Keratinocyte (primary cell): ENCODE measurements around the gene SPOCK1. TPM values are rescaled to one million over a fixed set of nuclear protein-coding genes. Genes with fewer than 3 reads are reported as not detected.

Source experiments
- DNase-seq: peaks from one replicate; pipeline ENCODE4 v3.0.0-alpha.2; 2011; ENCODE audit warnings: low read depth, missing footprints, low spot score
- FAIRE-seq: peaks from 2 replicates; lab custom pipeline; 2011; peaks lifted over from hg19 to GRCh38; lab: Jason Lieb, UNC
- H2AFZ ChIP-seq: 2 replicates; pipeline ENCODE4 v1.6.0; 2012; ENCODE audit warnings: low read length, control low read depth, inconsistent platforms; ENCODE audit not compliant: control insufficient read depth
- H3K27ac ChIP-seq: 2 replicates; pipeline ENCODE4 v1.5.1; 2011; ENCODE audit warnings: low read length; ENCODE audit not compliant: control insufficient read depth, insufficient read depth
- H3K27me3 ChIP-seq: 3 replicates; pipeline ENCODE4 v1.6.0; 2011; ENCODE audit warnings: low read length; ENCODE audit not compliant: control insufficient read depth, insufficient read depth; ENCODE audit errors: extremely low read depth
- H3K36me3 ChIP-seq, 2 experiments: 2 replicates in 1 of 2; 3 replicates in 1 of 2; pipeline ENCODE4 v1.5.1; 2011; ENCODE audit warnings: low read length in 2 of 2, mild to moderate bottlenecking in 1 of 2; ENCODE audit not compliant: control insufficient read depth in 2 of 2, insufficient read depth in 2 of 2; ENCODE audit errors: extremely low read depth in 1 of 2
- H3K4me1 ChIP-seq: 3 replicates; pipeline ENCODE4 v1.5.1; 2011; ENCODE audit warnings: low read length; ENCODE audit not compliant: control insufficient read depth, insufficient read depth; ENCODE audit errors: extremely low read depth
- H3K4me2 ChIP-seq: 3 replicates; pipeline ENCODE4 v1.6.0; 2011; ENCODE audit warnings: low read depth, low read length; ENCODE audit not compliant: control insufficient read depth, insufficient read depth; ENCODE audit errors: extremely low read depth
- H3K4me3 ChIP-seq, 3 experiments: fragments of 200-600 bp in 1 of 3; sonication (generic) in 1 of 3; 2 replicates in 2 of 3; 3 replicates in 1 of 3; pipeline ENCODE4 v1.5.1; 2011 to 2016; ENCODE audit warnings: low read length in 3 of 3, mild to moderate bottlenecking in 3 of 3, control low read depth in 2 of 3, inconsistent platforms in 1 of 3, low read depth in 1 of 3, mixed read lengths in 1 of 3, mixed run types in 1 of 3, moderate library complexity in 1 of 3; ENCODE audit not compliant: control insufficient read depth in 2 of 3, insufficient read depth in 2 of 3; ENCODE audit errors: extremely low read depth in 1 of 3
- H3K79me2 ChIP-seq: 2 replicates; pipeline ENCODE4 v1.6.0; 2012; ENCODE audit warnings: low read length; ENCODE audit not compliant: control insufficient read depth, insufficient read depth
- H3K9ac ChIP-seq: 3 replicates; pipeline ENCODE4 v1.6.0; 2011; ENCODE audit warnings: low read length; ENCODE audit not compliant: control insufficient read depth, insufficient read depth; ENCODE audit errors: extremely low read depth
- H3K9me1 ChIP-seq: 3 replicates; pipeline ENCODE4 v1.6.0; 2011; ENCODE audit warnings: low read length; ENCODE audit not compliant: control insufficient read depth, insufficient read depth; ENCODE audit errors: extremely low read depth
- H3K9me3 ChIP-seq: 2 replicates; pipeline ENCODE4 v1.5.1; 2012; ENCODE audit warnings: low read depth, low read length; ENCODE audit not compliant: control insufficient read depth
- H4K20me1 ChIP-seq: 3 replicates; pipeline ENCODE4 v1.6.0; 2011; ENCODE audit warnings: low read length; ENCODE audit not compliant: control insufficient read depth, insufficient read depth; ENCODE audit errors: extremely low read depth
- CTCF ChIP-seq, 3 experiments: IDR thresholded peaks in 1 of 3; conservative IDR thresholded peaks in 1 of 3; optimal IDR thresholded peaks in 1 of 3; 2 replicates in 2 of 3; 3 replicates in 1 of 3; pipeline versions ENCODE3 to v1.5.1; 2011; ENCODE audit warnings: low read length in 3 of 3, mild to moderate bottlenecking in 3 of 3, moderate library complexity in 2 of 3, control low read depth in 1 of 3, inconsistent platforms in 1 of 3; ENCODE audit not compliant: insufficient read depth in 2 of 3; ENCODE audit errors: extremely low read depth in 1 of 3
- EZH2 ChIP-seq: IDR thresholded peaks from one replicate; pipeline ENCODE4 v1.6.1; 2012; ENCODE audit warnings: inconsistent platforms, mild to moderate bottlenecking, low read length, moderate library complexity
- dilution Hi-C: fragments of 300-500 bp; cut with MboI; formaldehyde crosslinking; loops from one replicate; pipeline ENCODE4 v1.7.0; 2020; ENCODE audit warnings: low sequenced_read_pairs; ENCODE audit not compliant: extremely low pct_ligation_motif_present
- polyA plus RNA-seq, 5 experiments: library from polyadenylated mRNA; depleted of rRNA in 3 of 5; stranded (reverse) in 3 of 5; stranded (forward) in 1 of 5; unstranded in 1 of 5; fragments of >200 nt; gene quantifications; 1 replicate in 1 of 5; 2 replicates in 3 of 5; 3 replicates in 1 of 5; pipeline versions ENCODE4 v1.2.1 to v1.2.3, GENCODE V29; 2011 to 2012; ENCODE audit warnings: missing spikeins in 2 of 5, low read depth in 1 of 5, low replicate concordance in 1 of 5

SPOCK1 gene
- polyA plus RNA-seq, 1 donor (not counting 4 experiments of a cell fraction or from before 2014, with no cell fraction given), result 5.5 TPM

- no peaks in the 10 kb centered on the region for H3K36me3 ChIP-seq
- TF ChIP-seq EZH2, result no peak
- TF ChIP-seq CTCF (optimal IDR thresholded peaks at IDR 0.05 in 1 of 3, IDR thresholded peaks at IDR 0.05 in 1 of 3, conservative IDR thresholded peaks at IDR 0.05 in 1 of 3; ENCODE audit: extremely low read depth in 1 of 3, insufficient read depth in 2 of 3, low read length in 3 of 3), result no peak
- H2AFZ ChIP-seq, result no peak overlapping the region
- dilution Hi-C loops, result no loop called here
- H3K9me3 ChIP-seq, result no peaks in the 10 kb centered on the region
- H3K27ac ChIP-seq, result no peak overlapping the region
- no peak overlapping the region for H3K4me2 ChIP-seq
- H3K9me1 ChIP-seq, result no peaks in the 10 kb centered on the region
- H3K27me3 ChIP-seq, result peaks cover 7% of the 10 kb centered on the region
- no peaks in the 10 kb centered on the region for H4K20me1 ChIP-seq
- no peaks in the 10 kb centered on the region for H3K79me2 ChIP-seq
- FAIRE-seq, result no peak
- DNase-seq, result no peak
- no peak overlapping the region for H3K4me3 ChIP-seq
- no peak overlapping the region for H3K9ac ChIP-seq
- H3K4me1 ChIP-seq, result peaks cover 16% of the 10 kb centered on the region
Observed at GRCh38 chr5:137394380-137394779, 104.7 kb downstream of the SPOCK1 start.

GRCh38 chr5:137393196-137393993 is 105.7 kb downstream of the SPOCK1 start:
- Histone ChIP-seq H3K9ac (no peak overlapping the region), H3K4me3 (no peak overlapping the region), H3K4me2 (peak overlapping the region; percentile 14), H2AFZ (no peak overlapping the region), H3K9me3 (no peaks in the 10 kb centered on the region), H3K79me2 (no peaks in the 10 kb centered on the region), H4K20me1 (no peaks in the 10 kb centered on the region), H3K9me1 (no peaks in the 10 kb centered on the region), H3K4me1 (peaks cover 16% of the 10 kb centered on the region), H3K27ac (no peak overlapping the region), H3K27me3 (peaks cover 7% of the 10 kb centered on the region), H3K36me3 (no peaks in the 10 kb centered on the region)
- TF ChIP-seq CTCF (optimal IDR thresholded peaks at IDR 0.05 in 1 of 3, IDR thresholded peaks at IDR 0.05 in 1 of 3, conservative IDR thresholded peaks at IDR 0.05 in 1 of 3; ENCODE audit: extremely low read depth in 1 of 3, insufficient read depth in 2 of 3, low read length in 3 of 3), result no peak
- TF ChIP-seq EZH2, result no peak
- dilution Hi-C loops, result no loop called here
- FAIRE-seq (peak; percentile 99), DNase-seq (peak; percentile 21)
